Measurements from ENCODE around the gene LRP5. TPM values are rescaled to one million over a fixed set of nuclear protein-coding genes. Genes with fewer than 3 reads are reported as not detected.
A peak's percentile ranks its signal among the peaks of the same experiment; 100 is the strongest.

LRP5 gene
- total RNA-seq, 4 donors from 2014 or later = 19.1 to 86.2 (median 43.9) TPM

DNA sequence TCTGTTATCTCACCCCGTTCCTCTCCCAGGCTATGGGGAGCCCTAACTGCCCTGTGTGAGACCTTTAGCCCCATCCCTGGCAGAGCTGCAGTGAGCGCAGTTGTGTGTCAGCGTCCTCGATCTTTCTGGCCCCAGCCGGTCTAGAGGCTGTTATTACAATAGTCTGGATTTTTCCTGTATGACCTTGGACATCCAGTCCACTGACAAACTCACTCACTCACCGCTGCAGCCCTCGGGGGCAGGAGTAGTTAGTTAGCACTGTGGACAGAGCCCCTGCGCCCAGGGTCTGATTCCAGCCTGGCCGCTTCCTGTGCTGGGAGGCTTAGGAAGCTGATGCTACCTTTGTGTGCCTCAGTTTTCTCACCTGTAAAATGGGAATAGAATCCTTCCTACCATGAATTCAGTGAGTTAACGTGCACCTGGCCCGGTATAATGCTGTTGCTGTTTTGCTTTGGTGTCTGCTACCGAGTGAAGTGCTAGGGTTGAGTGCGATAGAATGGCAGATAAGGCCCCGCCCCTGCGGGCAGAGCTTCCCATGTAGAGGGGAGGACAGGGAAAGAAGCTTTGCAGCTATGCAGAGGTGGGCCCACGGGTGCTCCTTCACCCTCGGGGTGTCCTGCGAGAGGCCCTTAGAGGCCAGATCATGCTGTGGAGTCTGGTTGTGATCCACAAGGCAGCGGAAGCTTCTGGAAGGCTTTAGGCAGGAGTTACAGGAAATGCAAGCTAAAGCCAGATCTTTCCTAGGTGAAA, 3.0 kb downstream of the LRP5 start:
- TF ChIP-seq, protein P1, sequence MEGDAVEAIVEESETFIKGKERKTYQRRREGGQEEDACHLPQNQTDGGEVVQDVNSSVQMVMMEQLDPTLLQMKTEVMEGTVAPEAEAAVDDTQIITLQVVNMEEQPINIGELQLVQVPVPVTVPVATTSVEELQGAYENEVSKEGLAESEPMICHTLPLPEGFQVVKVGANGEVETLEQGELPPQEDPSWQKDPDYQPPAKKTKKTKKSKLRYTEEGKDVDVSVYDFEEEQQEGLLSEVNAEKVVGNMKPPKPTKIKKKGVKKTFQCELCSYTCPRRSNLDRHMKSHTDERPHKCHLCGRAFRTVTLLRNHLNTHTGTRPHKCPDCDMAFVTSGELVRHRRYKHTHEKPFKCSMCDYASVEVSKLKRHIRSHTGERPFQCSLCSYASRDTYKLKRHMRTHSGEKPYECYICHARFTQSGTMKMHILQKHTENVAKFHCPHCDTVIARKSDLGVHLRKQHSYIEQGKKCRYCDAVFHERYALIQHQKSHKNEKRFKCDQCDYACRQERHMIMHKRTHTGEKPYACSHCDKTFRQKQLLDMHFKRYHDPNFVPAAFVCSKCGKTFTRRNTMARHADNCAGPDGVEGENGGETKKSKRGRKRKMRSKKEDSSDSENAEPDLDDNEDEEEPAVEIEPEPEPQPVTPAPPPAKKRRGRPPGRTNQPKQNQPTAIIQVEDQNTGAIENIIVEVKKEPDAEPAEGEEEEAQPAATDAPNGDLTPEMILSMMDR (IDR thresholded peaks at IDR 0.05) = no peak
- no peak for TF ChIP-seq POLR2A (IDR thresholded peaks at IDR 0.05)
- Histone ChIP-seq H3K27ac (peak overlapping the region; percentile 74 to 75), H3K36me3 (no peaks in the 10 kb centered on the region), H3K9me3 (no peaks in the 10 kb centered on the region), H3K27me3 (no peaks in the 10 kb centered on the region), H3K4me1 (peaks cover 0 to 4% of the 10 kb centered on the region in 2 donors), H3K4me3 (peak overlapping the region in 1 of 2 donors; percentile 10)
- intact Hi-C loops (cut with DNase I; ENCODE audit: low total_unique reads) = loop anchor here (10.0 kb wide), 1 partner anchor 69 kb away; no protein-coding TSS in a partner anchor
- DNase-seq = no peak

GRCh38 chr11:68317147-68317785, 4.9 kb downstream of the LRP5 start:
- intact Hi-C loops (cut with DNase I; ENCODE audit: low total_unique reads) = loop anchor here (10.0 kb wide), 1 partner anchor 68 kb away; no protein-coding TSS in a partner anchor
- H3K4me1 ChIP-seq = peaks cover 0 to 4% of the 10 kb centered on the region in 2 donors
- TF ChIP-seq, protein P1 (IDR thresholded peaks at IDR 0.05) = no peak
- no peak for TF ChIP-seq POLR2A (IDR thresholded peaks at IDR 0.05)
- no peak for DNase-seq
- H3K4me3 ChIP-seq = no peak overlapping the region
- H3K27me3 ChIP-seq = no peaks in the 10 kb centered on the region
- H3K27ac ChIP-seq = no peak overlapping the region
- H3K36me3 ChIP-seq = no peaks in the 10 kb centered on the region
- no peaks in the 10 kb centered on the region for H3K9me3 ChIP-seq

GRCh38 chr11:68321293-68322051, 9.1 kb downstream of the LRP5 start:
- Histone ChIP-seq H3K36me3 (no peaks in the 10 kb centered on the region), H3K4me1 (no peaks in the 10 kb centered on the region), H3K27me3 (no peaks in the 10 kb centered on the region), H3K9me3 (no peaks in the 10 kb centered on the region), H3K27ac (no peak overlapping the region), H3K4me3 (no peak overlapping the region)
- no peak for DNase-seq
- intact Hi-C loops (cut with DNase I; ENCODE audit: low total_unique reads) = no loop called here
- TF ChIP-seq, protein P1 (IDR thresholded peaks at IDR 0.05) = no peak
- TF ChIP-seq POLR2A (IDR thresholded peaks at IDR 0.05) = no peak

DNA sequence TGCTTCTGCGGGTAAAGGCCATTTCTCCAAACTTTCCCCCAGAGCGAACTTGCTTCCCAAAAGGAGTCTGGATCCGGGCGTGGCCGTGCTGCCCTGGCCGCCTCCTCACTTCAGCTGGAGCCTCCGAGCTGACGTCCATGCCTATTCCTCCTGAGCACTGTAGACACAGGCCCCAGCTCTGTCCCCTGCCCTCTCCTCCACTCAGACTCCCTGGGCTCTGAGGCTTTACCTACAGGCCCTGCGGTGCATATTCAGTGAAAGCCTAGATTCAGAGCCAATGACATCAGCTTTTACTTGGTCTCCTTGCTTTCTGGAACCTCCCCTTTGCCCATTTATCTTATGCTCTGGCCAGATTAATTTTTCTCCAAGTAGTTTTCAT, 9.7 kb downstream of the LRP5 start:
- H3K36me3 ChIP-seq = no peaks in the 10 kb centered on the region
- H3K4me3 ChIP-seq = no peak overlapping the region
- DNase-seq = no peak
- no peaks in the 10 kb centered on the region for H3K9me3 ChIP-seq
- H3K4me1 ChIP-seq = no peaks in the 10 kb centered on the region
- intact Hi-C loops (cut with DNase I; ENCODE audit: low total_unique reads) = no loop called here
- H3K27me3 ChIP-seq = no peaks in the 10 kb centered on the region
- H3K27ac ChIP-seq = no peak overlapping the region
- TF ChIP-seq POLR2A (IDR thresholded peaks at IDR 0.05) = no peak
- TF ChIP-seq, protein P1 (IDR thresholded peaks at IDR 0.05) = no peak
